Neural progenitor cell (in vitro differentiated cells): ENCODE measurements around the gene CYCS.

Experiments
- CTCF ChIP-seq: fragments of 200-600 bp; sonication (generic); IDR thresholded peaks from 2 replicates; pipeline ENCODE4 v1.5.1; 2017; ENCODE audit warnings: antibody characterized with exemption, mild to moderate bottlenecking
- EZH2 ChIP-seq: fragments of 200-600 bp; sonication (generic); IDR thresholded peaks from 2 replicates; pipeline ENCODE4 v1.6.1; 2017; ENCODE audit warnings: antibody characterized with exemption, mild to moderate bottlenecking, moderate library complexity
- EZH2phosphoT487 ChIP-seq: fragments of 200-600 bp; sonication (generic); IDR thresholded peaks from 2 replicates; pipeline ENCODE4 v1.6.1; 2017; ENCODE audit warnings: antibody characterized with exemption

- TF ChIP-seq CTCF (no peak), EZH2 (no peak), EZH2phosphoT487 (no peak)
Observed at GRCh38 chr7:25124465-25125136, 459 bp downstream of the CYCS start.
